Glutamatergic neuron (in vitro differentiated cells): ENCODE data around the gene PLAGL1. TPM values are rescaled to one million over a fixed set of nuclear protein-coding genes. Genes with fewer than 3 reads are reported as not detected.

Experiments
- DNase-seq: peaks from one replicate; pipeline ENCODE4 v3.0.0; 2022
- H3K27ac Mint-ChIP-seq: one replicate; pipeline ENCODE4 v1.8.0; 2020; ENCODE audit warnings: mild to moderate bottlenecking, mixed read lengths, inconsistent platforms; ENCODE audit not compliant: unreplicated experiment
- H3K27me3 Mint-ChIP-seq: one replicate; pipeline ENCODE4 v1.8.0; 2020; ENCODE audit warnings: mild to moderate bottlenecking, moderate library complexity, mixed read lengths, inconsistent platforms; ENCODE audit not compliant: unreplicated experiment
- H3K36me3 Mint-ChIP-seq: one replicate; pipeline ENCODE4 v1.8.0; 2020; ENCODE audit warnings: mild to moderate bottlenecking, mixed read lengths, inconsistent platforms; ENCODE audit not compliant: unreplicated experiment
- H3K4me1 Mint-ChIP-seq: one replicate; pipeline ENCODE4 v1.8.0; 2020; ENCODE audit warnings: mild to moderate bottlenecking, low read depth, mixed read lengths, inconsistent platforms; ENCODE audit not compliant: unreplicated experiment
- H3K4me3 Mint-ChIP-seq: one replicate; pipeline ENCODE4 v1.8.0; 2020; ENCODE audit warnings: mild to moderate bottlenecking, mixed read lengths, inconsistent platforms; ENCODE audit not compliant: unreplicated experiment
- H3K9me3 Mint-ChIP-seq: one replicate; pipeline ENCODE4 v1.8.0; 2020; ENCODE audit warnings: mild to moderate bottlenecking, moderate library complexity, mixed read lengths, inconsistent platforms; ENCODE audit not compliant: unreplicated experiment
- long read RNA-seq: library from polyadenylated mRNA; unstranded; transcript quantifications from one replicate; pipeline ENCODE4 v2.0.0, GENCODE V29; 2020; ENCODE audit not compliant: unreplicated experiment
- total RNA-seq: library from RNA; stranded (reverse); fragmentation: NEBNext Ultra II Directional; extraction: Animal tissue kit (Norgen Biotek cat#: 25700); gene quantifications from one replicate; pipeline ENCODE4 v1.2.1, GENCODE V29; 2021; ENCODE audit not compliant: unreplicated experiment
- TF ChIP-seq, protein P1 (sequence below): fragments of 200-600 bp; sonication (generic); IDR thresholded peaks from one replicate; pipeline ENCODE4 v1.5.0; 2021; ENCODE audit not compliant: partially characterized antibody, unreplicated experiment

Gene PLAGL1, protein sequence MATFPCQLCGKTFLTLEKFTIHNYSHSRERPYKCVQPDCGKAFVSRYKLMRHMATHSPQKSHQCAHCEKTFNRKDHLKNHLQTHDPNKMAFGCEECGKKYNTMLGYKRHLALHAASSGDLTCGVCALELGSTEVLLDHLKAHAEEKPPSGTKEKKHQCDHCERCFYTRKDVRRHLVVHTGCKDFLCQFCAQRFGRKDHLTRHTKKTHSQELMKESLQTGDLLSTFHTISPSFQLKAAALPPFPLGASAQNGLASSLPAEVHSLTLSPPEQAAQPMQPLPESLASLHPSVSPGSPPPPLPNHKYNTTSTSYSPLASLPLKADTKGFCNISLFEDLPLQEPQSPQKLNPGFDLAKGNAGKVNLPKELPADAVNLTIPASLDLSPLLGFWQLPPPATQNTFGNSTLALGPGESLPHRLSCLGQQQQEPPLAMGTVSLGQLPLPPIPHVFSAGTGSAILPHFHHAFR
- total RNA-seq, result 0.69 TPM
- long read RNA-seq, result 0 reads

DNA sequence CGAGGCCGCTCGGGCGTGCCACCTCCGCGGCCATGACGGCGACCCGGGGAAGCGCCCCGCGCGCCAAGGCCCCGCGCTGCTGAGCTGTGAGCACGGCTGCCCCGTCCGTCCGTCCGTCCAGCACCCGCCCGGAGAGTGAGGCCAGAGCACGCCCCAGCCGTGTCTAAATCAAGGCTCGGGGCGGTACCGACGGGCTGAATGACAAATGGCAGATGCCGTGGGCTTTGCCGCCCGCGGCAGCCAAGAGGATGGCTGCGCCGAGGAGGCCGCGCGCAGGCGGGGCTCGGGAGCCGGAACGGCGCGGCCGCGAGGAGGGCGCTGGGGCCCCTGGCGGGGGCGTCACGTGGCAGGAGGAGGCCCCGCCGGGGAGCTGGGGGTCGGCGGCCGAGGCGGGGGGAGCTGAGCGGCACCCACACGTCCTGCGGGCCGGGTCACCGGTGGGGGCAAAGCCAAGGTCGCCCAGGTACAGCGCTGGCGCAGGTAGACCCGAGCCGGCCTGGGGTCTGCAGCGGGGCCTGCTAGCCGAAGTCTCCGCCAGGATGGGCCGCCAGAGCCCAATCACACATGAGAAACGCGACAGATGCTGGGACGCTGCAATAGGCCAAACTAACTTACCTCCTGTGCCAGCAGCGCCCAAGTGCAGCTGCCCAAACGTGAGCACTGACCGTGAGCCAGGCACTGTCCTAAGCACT, at the start of gene PLAGL1:
TSS of gene PLAGL1 (minus strand) at position 140 of the 692 bp plus-strand sequence. CDS start 60,123 bp downstream, outside the sequence.
- Mint-ChIP-seq H3K4me1 (no peaks in the 10 kb centered on the region), H3K27me3 (peaks cover 25% of the 10 kb centered on the region), H3K9me3 (peaks cover 3% of the 10 kb centered on the region), H3K4me3 (peak within 1 kb of the TSS; percentile 76), H3K27ac (no peak within 1 kb of the TSS), H3K36me3 (peaks cover 7% of the 10 kb centered on the region)
- peak; percentile 38 for DNase-seq
- TF ChIP-seq, protein P1, sequence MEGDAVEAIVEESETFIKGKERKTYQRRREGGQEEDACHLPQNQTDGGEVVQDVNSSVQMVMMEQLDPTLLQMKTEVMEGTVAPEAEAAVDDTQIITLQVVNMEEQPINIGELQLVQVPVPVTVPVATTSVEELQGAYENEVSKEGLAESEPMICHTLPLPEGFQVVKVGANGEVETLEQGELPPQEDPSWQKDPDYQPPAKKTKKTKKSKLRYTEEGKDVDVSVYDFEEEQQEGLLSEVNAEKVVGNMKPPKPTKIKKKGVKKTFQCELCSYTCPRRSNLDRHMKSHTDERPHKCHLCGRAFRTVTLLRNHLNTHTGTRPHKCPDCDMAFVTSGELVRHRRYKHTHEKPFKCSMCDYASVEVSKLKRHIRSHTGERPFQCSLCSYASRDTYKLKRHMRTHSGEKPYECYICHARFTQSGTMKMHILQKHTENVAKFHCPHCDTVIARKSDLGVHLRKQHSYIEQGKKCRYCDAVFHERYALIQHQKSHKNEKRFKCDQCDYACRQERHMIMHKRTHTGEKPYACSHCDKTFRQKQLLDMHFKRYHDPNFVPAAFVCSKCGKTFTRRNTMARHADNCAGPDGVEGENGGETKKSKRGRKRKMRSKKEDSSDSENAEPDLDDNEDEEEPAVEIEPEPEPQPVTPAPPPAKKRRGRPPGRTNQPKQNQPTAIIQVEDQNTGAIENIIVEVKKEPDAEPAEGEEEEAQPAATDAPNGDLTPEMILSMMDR, result no peak

DNA sequence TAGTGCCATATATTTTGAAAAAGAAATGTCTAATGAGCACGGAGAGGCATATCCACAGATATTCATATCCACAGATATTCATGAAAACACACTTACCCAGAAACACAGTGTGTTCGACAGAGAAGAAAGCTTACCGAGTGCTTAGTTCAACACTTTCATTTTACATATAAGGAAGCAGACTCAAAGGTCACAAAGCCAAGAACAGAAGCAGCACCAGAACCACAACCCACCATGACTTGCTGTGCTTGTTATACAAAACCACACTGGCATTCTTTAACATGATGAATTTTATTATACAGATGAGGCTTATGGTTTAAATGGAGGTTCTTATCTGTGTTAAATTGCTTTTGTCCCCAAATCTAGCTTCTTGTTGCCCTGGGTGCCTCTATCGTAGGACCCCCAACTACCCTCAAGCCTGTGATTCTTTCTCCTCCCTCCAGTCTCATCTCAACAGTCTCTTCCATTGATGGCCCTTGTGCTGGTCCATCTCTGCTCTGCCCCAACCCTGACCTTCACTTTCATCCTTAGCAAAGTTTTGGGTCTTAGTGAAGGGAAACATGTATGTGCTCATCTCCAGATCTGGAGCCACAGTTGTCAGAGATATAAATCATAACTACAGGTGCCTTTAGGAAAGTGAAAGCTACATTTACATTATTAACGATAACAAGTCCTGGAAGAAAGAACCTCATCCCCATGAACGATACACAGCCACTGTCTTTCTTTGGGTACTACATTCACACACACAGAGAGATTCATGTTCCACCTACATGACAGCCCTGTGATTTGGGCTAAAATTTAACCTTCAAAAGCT, 47.3 kb upstream of the PLAGL1 start:
- no peak overlapping the region for H3K4me3 Mint-ChIP-seq
- no peak overlapping the region for H3K27ac Mint-ChIP-seq
- H3K4me1 Mint-ChIP-seq, result no peaks in the 10 kb centered on the region
- no peaks in the 10 kb centered on the region for H3K27me3 Mint-ChIP-seq
- H3K9me3 Mint-ChIP-seq, result no peaks in the 10 kb centered on the region
- no peaks in the 10 kb centered on the region for H3K36me3 Mint-ChIP-seq
- TF ChIP-seq, protein P1, result no peak
- no peak for DNase-seq

DNA sequence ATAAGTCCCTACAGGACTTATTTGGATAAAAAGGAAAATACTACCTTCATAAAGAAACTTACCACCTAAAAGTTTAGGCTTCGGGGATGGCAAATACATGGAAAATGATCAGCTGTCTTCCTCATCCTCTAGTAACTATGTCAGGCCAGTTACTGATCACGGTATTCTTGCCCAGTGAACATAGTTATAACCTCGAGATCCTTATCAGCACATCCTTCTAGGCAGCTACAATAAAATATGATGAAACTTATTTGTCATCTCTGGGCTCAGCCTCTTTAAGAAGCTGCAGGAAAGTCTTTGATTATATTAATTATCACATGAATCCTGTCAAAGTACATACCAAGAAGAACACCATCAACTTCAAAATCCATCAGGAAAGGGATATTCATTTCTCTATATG, 45.5 kb upstream of the PLAGL1 start:
- Mint-ChIP-seq H3K27me3 (no peaks in the 10 kb centered on the region), H3K9me3 (peaks cover 1% of the 10 kb centered on the region), H3K4me1 (no peaks in the 10 kb centered on the region), H3K36me3 (no peaks in the 10 kb centered on the region), H3K27ac (no peak overlapping the region), H3K4me3 (no peak overlapping the region)
- DNase-seq, result no peak
- TF ChIP-seq, protein P1, result no peak

DNA sequence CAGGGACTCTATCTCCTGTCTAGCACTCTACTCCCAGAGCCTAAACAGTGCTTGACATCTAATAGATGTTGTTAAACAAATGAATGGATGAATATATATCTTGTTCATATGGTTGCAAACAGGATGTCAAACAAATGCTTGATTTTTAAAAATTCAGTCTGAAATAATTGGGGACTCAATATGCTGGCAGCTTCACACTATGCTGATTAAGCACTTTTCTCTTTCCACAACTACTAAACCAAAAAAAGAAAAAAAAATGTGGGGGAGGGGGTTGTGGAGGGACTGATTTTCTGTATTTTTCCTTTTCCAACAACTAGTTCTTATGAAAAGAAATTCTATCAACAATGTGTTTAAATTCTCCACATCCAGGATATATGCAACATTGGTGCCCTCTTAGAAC, 44.4 kb upstream of the PLAGL1 start:
- peaks cover 2% of the 10 kb centered on the region for H3K27me3 Mint-ChIP-seq
- H3K4me3 Mint-ChIP-seq, result no peak overlapping the region
- DNase-seq, result no peak
- H3K4me1 Mint-ChIP-seq, result no peaks in the 10 kb centered on the region
- H3K9me3 Mint-ChIP-seq, result peaks cover 1% of the 10 kb centered on the region
- TF ChIP-seq, protein P1, result no peak
- H3K36me3 Mint-ChIP-seq, result no peaks in the 10 kb centered on the region
- H3K27ac Mint-ChIP-seq, result no peak overlapping the region
